NCI-H2029 (cell line): ENCODE measurements around the gene P4HA3.
A peak's percentile ranks its signal among the peaks of the same experiment; 100 is the strongest.

Source experiments
- DNase-seq: peaks from one replicate; lab custom pipeline; 2025; lab: John Stamatoyannopoulos, UW

P4HA3 gene

GRCh38 chr11:74316772-74317505, 5.5 kb upstream of the P4HA3 start:
- DNase-seq: no peak

DNA sequence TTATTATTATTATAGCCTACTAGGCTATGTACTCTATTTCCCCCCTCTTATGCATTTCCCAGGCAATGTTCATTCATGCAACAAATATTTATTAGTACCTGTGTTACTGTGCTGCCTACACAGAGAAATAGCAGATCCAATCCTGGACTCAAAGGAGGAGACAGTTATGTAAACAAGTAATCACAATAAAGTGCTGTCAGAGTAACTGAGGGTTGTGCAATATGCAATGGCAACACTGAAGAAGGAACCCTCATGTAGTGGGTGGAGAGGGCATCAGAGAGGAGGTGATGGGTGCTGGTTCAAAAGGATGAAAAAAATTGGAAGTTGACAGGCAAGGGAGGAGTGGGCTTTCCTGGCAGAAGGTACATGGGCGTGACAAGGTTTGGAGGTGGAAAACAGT, 886 bp upstream of the P4HA3 start:
- DNase-seq: no peak

GRCh38 chr11:74310857-74311256, 583 bp downstream of the P4HA3 start:
- DNase-seq: no peak

DNA sequence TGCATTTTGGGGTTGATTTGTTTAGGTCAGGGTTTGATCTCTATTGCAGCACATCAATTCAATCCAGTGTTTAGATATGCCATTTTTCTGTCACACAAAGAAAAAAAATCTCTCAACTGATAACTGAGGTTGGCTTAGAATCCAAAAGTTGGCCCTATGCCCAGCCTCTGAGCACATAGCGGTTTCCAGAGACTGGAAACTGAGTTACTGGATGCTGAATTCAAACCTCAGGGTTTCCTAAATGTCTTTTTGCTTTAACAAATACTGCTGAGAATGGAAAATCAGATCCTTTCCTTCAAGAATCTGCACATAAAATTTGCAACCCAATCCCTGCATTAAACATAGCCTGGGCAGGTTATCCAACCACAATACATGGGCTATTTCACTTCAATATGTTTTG, 4.0 kb downstream of the P4HA3 start:
- no peak for DNase-seq

GRCh38 chr11:74306435-74307175, 4.8 kb downstream of the P4HA3 start:
- no peak for DNase-seq

DNA sequence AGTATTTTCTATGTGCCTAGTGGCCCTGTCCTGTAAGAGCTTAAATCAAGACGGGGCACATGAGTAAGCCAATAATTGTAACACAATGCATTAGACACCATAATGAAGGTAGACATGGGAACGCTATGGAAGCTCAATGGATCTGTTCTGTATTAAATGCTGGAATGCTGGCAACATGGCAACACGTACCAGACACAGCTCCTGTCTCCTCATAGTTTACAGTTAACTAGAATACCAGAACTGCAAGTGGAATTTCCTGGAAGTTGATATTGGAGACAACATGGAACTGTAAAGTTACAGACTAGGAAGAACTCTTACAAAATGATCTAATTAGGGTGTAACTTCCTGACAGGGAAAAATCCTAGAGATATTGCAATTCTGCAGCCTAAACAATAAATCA, 12.4 kb downstream of the P4HA3 start:
- DNase-seq: no peak

DNA sequence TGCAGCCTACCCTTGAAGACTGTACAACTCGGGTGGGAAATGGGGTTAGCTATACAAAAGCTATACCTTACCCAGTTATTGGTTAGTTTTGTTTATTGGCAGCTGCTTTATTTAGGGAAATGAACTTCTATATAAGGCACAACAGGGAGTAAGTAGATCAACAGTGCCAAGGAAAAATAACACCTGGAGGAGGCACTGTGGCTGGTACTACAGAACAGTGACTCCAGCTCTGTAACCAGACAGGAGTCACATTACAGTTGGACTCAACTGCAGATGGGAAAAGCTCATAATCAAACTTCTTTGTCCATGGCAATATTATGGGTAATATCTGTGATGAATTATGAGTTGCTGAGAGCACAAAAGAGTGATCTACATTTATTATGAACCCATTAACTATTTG, 14.0 kb downstream of the P4HA3 start:
- no peak for DNase-seq

DNA sequence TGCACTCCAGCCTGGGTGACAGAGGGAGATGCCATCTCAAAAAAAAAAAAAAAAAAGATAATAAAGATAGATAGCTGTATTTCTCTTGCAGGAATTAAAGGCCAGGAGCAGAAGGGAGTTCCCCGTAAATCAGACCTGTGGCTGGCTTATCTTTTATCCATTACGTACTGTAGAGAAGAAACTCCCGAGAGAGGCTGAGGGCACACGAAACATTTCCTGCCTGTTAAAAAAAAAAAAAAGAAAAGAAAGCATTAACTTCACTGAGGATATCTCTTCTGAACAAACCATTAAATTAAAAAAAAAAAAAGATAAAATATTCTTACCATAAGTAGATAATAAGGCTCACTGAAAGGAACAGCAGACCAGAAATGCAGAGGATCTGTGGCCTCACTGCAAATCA, 22.5 kb downstream of the P4HA3 start:
- DNase-seq: no peak

- no peak for DNase-seq
Observed at GRCh38 chr11:74288161-74288560, 23.3 kb downstream of the P4HA3 start.

- DNase-seq: no peak
Observed at GRCh38 chr11:74284466-74284865, 27.0 kb downstream of the P4HA3 start.

GRCh38 chr11:74283580-74284180, 27.8 kb downstream of the P4HA3 start:
- peak; percentile 32 for DNase-seq

DNA sequence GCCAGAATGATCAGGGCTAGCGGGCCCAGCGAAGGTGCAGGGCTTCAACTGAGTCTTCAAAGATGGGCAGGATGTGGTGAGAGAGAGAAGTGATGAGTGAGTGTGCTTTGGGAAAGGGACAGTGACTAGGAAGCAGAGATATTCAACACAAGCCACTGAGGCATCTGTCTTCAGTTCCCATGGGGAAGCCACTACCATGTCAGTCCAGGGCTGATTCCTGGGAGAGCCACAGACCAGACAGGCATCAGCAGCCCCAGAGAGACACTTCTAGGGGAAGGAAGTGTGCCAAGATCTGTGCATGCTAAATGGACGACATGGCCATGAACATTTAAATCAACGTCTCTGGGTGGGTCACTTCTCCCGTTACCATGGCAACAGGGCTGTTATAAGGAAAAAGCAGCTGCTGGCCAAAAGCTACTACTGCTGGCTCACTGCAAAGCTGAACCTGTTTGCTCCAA, 28.5 kb downstream of the P4HA3 start:
- DNase-seq: peak; percentile 18

DNA sequence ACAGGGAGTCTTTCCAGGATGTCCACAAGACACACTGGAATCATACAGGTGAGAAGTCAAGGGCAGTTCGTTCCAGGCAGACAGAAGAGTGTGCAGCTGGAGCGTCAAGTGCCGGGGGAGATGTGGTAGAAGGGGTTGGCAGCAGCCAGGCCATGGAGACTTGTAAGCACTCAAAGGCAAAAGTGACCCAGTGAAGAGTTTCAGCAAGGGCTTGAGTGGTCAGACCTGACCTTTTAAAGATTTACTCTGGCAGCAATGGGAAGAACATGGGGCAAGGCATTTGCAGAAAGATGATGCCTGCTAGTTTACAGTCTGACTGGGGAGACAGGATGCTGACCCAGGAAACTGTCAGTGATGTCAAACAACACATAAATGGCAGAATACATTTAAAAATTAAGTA, 29.0 kb downstream of the P4HA3 start:
- peak; percentile 54 for DNase-seq

- DNase-seq: peak; percentile 88
Observed at GRCh38 chr11:74280494-74280893, 30.9 kb downstream of the P4HA3 start.

GRCh38 chr11:74279256-74279655, 32.2 kb downstream of the P4HA3 start:
- DNase-seq: no peak

GRCh38 chr11:74278721-74279161, 32.7 kb downstream of the P4HA3 start:
- no peak for DNase-seq

DNA sequence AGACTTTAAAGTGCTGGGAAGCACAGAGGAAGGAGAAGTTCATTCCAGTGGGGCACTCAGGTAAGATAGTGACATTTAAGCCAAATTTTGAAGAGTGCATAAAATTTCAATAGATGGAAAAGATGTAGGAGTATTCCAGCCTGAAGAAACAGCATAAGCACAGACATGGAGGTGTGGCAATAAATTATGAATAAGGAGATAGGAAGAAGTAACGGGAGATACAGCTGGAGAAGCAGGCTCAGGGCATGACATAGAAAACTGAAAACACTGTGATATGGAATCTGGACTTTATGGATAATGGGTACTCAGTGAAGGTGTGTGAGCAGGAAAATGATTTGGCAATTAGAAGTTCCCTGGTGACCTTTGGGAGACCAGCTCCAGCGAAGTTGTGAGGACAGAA, 33.3 kb downstream of the P4HA3 start:
- no peak for DNase-seq

DNA sequence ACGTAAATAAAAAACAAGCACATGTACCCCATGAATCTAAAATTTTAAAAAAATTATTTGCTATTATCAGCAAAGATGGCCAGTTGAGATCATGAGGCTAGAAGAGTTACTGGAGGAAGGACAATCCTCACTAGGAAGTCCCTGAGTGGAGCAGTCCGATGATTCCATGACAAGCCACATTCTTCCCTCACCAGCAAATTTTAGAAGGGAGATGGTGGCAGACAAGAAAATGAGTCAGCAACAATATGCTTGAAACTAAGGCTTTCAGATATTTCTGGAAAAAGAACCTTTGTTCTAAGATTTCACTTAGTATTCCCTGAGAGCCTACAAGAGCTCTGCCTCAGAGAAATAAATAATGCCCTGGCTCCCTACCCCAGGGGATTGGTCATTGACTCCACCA, 34.9 kb downstream of the P4HA3 start:
- no peak for DNase-seq

- DNase-seq: no peak
Observed at GRCh38 chr11:74272276-74272675, 39.2 kb downstream of the P4HA3 start.

DNA sequence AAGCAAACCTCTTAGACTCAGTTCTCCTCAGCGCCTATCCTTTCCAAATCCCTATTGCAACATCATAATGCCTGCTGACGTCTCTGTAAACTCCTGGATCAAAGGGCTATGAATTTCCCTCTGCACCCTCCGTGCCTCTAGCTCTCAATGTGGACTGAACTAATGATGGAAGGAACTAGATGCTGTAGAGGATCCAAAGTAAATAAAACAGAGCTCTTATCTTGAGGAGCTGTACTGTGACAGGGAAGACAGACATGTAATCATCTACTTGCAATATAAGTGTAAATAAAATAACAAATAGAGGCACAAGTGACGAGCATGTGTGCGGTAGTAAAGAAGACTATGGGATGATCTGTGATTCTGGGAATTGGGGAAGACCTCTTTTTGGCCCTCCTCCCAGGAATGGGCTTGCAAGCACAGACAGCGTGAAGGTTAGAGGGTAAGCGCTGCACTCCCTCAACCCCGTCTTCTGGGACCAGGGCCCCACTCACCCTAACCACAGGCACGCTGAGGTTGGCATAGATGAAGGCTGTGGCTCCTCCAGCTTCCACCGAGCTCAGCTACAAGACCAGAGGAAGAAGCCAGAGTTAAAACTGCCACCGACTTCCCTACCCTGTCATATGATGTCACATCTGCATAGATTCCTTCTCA, 42.2 kb downstream of the P4HA3 start:
- DNase-seq: peak; percentile 63

DNA sequence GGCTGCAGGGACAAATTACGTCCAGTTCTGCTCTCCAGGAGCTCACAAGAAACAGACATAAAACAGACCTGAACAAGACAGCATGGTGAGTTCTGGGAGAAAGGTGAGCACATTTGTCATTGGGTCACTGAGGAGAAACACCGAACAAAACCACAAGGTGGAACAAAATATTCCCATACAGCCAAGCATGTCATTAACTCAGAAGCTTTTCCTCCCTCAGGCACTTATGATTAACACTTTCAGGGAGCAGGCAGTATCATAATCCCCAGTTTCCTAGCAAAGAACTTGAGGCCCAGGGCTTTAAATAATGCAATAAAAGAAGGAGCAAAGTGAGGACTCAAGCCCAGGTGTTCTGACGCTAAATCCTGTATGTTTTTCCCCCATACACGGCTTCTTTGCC, 43.0 kb downstream of the P4HA3 start:
- no peak for DNase-seq

DNA sequence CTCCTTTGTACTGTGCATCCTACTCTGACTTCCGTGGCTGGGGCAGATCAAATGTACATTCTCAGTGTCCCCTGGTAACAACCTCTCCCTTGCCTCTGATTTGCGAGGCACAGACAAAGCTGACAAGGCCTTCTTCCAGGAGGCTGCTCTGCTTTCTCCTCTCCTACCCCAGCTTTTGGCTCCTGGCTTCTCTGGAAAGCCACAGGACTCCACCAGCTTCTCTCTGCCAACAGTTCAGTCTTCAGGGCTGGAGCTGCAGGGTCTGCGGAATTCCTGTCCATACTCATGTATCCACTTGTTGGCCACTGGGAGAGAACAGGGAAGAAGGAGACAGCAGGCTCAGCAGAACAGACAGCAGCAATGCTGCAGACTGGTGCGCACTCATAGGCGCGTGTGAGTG, 44.4 kb downstream of the P4HA3 start:
- no peak for DNase-seq

GRCh38 chr11:74265256-74265655, 46.2 kb downstream of the P4HA3 start:
- DNase-seq: no peak
